HepG2 (cell line): ENCODE data around the gene CEP20. TPM values are rescaled to one million over a fixed set of nuclear protein-coding genes. Genes with fewer than 3 reads are reported as not detected.

Experiments used
- ATF4 ChIP-seq, 2 experiments: fragments of 450-650 bp in 1 of 2; sonication (generic) in 1 of 2; formaldehyde crosslinking; IDR thresholded peaks; 2 replicates each; pipeline versions ENCODE4 v1.5.0 to v1.8.0; 2020 to 2022; ENCODE audit warnings: mild to moderate bottlenecking in 1 of 2, missing genetic modification reagents in 1 of 2
- DMTF1 ChIP-seq: sonication (generic); formaldehyde crosslinking; IDR thresholded peaks from 2 replicates; pipeline ENCODE4 v1.4.0; 2020; ENCODE audit warnings: mild to moderate bottlenecking, missing genetic modification reagents
- EED ChIP-seq: sonication (generic); formaldehyde crosslinking; IDR thresholded peaks from 2 replicates; pipeline ENCODE4 v1.5.0; 2020; ENCODE audit warnings: mild to moderate bottlenecking, missing genetic modification reagents
- HES4 ChIP-seq: sonication (generic); formaldehyde crosslinking; IDR thresholded peaks from 2 replicates; pipeline ENCODE4 v1.9.0; 2021; ENCODE audit warnings: mild to moderate bottlenecking, missing genetic modification reagents, borderline replicate concordance
- KAT7 ChIP-seq: IDR thresholded peaks from 2 replicates; pipeline ENCODE4 v1.6.1; 2018; ENCODE audit warnings: borderline replicate concordance, missing compliant biosample characterization
- KDM5B ChIP-seq: sonication (generic); formaldehyde crosslinking; IDR thresholded peaks from 2 replicates; pipeline ENCODE4 v1.4.0; 2020; ENCODE audit warnings: missing genetic modification reagents, mild to moderate bottlenecking, borderline replicate concordance
- KLF9 ChIP-seq: IDR thresholded peaks from 2 replicates; pipeline ENCODE4 v1.6.1; 2016; ENCODE audit warnings: low read depth
- NCOA1 ChIP-seq: sonication (generic); formaldehyde crosslinking; IDR thresholded peaks from 2 replicates; pipeline ENCODE4 v1.9.0; 2021; ENCODE audit warnings: missing genetic modification reagents
- SUZ12 ChIP-seq: fragments of 150-350 bp; IDR thresholded peaks from 2 replicates; pipeline ENCODE4 v1.6.1; 2014; ENCODE audit warnings: low read depth, low read length
- TCF12 ChIP-seq, 2 experiments: fragments of 450-650 bp in 1 of 2; sonication (generic) in 1 of 2; formaldehyde crosslinking in 1 of 2; IDR thresholded peaks; 2 replicates each; pipeline versions ENCODE4 v1.6.1 to v1.8.0; 2017 to 2022; ENCODE audit warnings: antibody characterized with exemption in 1 of 2, mild to moderate bottlenecking in 1 of 2, missing genetic modification reagents in 1 of 2, moderate library complexity in 1 of 2
- U2AF2 ChIP-seq: fragments of 200-400 bp; formaldehyde crosslinking; IDR thresholded peaks from 2 replicates; pipeline ENCODE4 v1.6.1; 2017; ENCODE audit warnings: low read depth, mild to moderate bottlenecking, low read length
- ZNF143 ChIP-seq: sonication (generic); formaldehyde crosslinking; IDR thresholded peaks from 2 replicates; pipeline ENCODE4 v1.4.0; 2020; ENCODE audit warnings: missing genetic modification reagents
- ZNF558 ChIP-seq: sonication (generic); formaldehyde crosslinking; IDR thresholded peaks from 2 replicates; pipeline ENCODE4 v1.9.0; 2022; ENCODE audit warnings: mild to moderate bottlenecking, missing genetic modification reagents, borderline replicate concordance
- ZNF615 ChIP-seq: sonication (generic); formaldehyde crosslinking; IDR thresholded peaks from 2 replicates; pipeline ENCODE4 v1.5.0; 2020; ENCODE audit warnings: mild to moderate bottlenecking, missing genetic modification reagents, borderline replicate concordance
- ZSCAN22 ChIP-seq: sonication (generic); formaldehyde crosslinking; IDR thresholded peaks from 2 replicates; pipeline ENCODE4 v1.4.0; 2020; ENCODE audit warnings: mild to moderate bottlenecking, missing genetic modification reagents
- polyA plus RNA-seq, 8 experiments: library from polyadenylated mRNA; depleted of rRNA in 3 of 8; stranded (reverse) in 7 of 8; unstranded in 1 of 8; fragments of >200 nt; fragmentation: Illumina TruSeq in 4 of 8; extraction: Trizol in 4 of 8; gene quantifications; 2 replicates each; pipeline versions ENCODE4 v1.2.1 to v1.2.3, GENCODE V29; 2011 to 2016; ENCODE audit warnings: low read depth in 4 of 8, missing spikeins in 1 of 8, mixed read lengths in 1 of 8; ENCODE audit not compliant: insufficient read depth in 1 of 8
- total RNA-seq, 5 experiments: library from RNA; depleted of rRNA; stranded (reverse); fragments of >200 nt; fragmentation: Illumina TruSeq; extraction: Trizol; gene quantifications; 2 replicates each; pipeline ENCODE4 v1.2.3, GENCODE V29; 2016; ENCODE audit warnings: low read depth in 1 of 5
- TF ChIP-seq, protein P1 (sequence below): sonication (generic); formaldehyde crosslinking; IDR thresholded peaks from 2 replicates; pipeline ENCODE4 v1.4.0; 2020; ENCODE audit warnings: missing genetic modification reagents, borderline replicate concordance
- TF ChIP-seq, protein P2 (sequence below): sonication (generic); formaldehyde crosslinking; IDR thresholded peaks from 2 replicates; pipeline ENCODE4 v1.8.0; 2022; ENCODE audit warnings: missing genetic modification reagents, mild to moderate bottlenecking, borderline replicate concordance
- TF ChIP-seq, protein P3 (sequence below): sonication (generic); formaldehyde crosslinking; IDR thresholded peaks from 2 replicates; pipeline ENCODE4 v1.4.0; 2020; ENCODE audit warnings: mild to moderate bottlenecking, missing genetic modification reagents, borderline replicate concordance

Gene CEP20
- total and polyA plus RNA-seq, 2 of the 13 experiments (the other 11 are each of a cell fraction or from before 2014, with no cell fraction given) = 53.0 to 54.1 TPM

DNA sequence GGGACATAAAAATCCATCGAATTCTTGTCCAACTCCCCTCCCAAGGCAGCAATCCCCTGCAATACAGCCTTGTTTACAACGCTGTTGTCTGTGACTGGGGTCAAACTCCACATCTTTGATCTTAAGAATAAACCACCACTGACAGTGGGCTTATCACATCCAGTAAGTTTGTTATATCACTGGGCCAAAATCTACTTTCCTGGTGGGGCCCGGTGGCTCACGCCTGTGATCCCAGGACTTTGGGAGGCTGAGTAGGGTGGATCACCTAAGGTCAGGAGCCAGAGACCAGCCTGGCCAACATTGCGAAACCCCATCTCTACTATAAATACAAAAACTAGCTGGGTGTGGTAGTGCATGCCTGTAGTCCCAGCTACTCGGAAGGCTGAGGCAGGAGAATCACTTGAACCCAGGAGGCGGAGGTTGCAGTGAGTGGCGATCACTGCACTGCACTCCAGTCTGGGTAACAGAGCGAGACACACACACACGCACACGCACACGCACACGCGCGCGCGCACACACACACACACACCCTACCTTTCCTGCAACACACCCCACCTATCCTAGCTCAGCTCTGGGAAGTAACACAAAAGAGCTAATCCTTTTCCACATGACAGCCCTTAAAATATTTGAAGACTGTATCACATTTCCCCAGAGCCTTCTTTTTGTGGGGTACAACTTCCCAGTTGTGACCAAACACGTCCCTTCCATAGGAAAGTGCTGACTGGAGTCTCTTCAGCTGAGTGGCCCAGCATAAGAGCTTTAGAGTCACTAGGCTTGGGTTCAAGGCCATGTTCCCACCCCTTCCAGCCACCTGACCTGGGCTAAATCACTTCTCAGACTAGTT is 40.1 kb upstream of the CEP20 start (continued):
- TF ChIP-seq ZSCAN22 (CRISPR knock-in tag) = no peak
- TF ChIP-seq KAT7 (CRISPR knock-in tag) = 0 out of 2 replicates have a peak, but pooled peaks have one; percentile 82
- no peak for TF ChIP-seq SUZ12
- peak in 1 of 2 experiments; percentile 66; a peak in 1 of 4 replicates for TF ChIP-seq ATF4 (CRISPR knock-in tag; IDR thresholded peaks at IDR 0.05)
- no peak for TF ChIP-seq TCF12 (IDR thresholded peaks at IDR 0.05)
- no peak for TF ChIP-seq TCF12 (CRISPR knock-in tag; IDR thresholded peaks at IDR 0.05)
- no peak for TF ChIP-seq EED (CRISPR knock-in tag)
- no peak for TF ChIP-seq U2AF2
- TF ChIP-seq ZNF615 (CRISPR knock-in tag) = no peak
- TF ChIP-seq, protein P1, sequence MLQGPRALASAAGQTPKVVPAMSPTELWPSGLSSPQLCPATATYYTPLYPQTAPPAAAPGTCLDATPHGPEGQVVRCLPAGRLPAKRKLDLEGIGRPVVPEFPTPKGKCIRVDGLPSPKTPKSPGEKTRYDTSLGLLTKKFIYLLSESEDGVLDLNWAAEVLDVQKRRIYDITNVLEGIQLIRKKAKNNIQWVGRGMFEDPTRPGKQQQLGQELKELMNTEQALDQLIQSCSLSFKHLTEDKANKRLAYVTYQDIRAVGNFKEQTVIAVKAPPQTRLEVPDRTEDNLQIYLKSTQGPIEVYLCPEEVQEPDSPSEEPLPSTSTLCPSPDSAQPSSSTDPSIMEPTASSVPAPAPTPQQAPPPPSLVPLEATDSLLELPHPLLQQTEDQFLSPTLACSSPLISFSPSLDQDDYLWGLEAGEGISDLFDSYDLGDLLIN (CRISPR knock-in tag) = no peak
- TF ChIP-seq KDM5B = peak; percentile 61; the same call in 1 of the 2 replicates
- TF ChIP-seq, protein P2, sequence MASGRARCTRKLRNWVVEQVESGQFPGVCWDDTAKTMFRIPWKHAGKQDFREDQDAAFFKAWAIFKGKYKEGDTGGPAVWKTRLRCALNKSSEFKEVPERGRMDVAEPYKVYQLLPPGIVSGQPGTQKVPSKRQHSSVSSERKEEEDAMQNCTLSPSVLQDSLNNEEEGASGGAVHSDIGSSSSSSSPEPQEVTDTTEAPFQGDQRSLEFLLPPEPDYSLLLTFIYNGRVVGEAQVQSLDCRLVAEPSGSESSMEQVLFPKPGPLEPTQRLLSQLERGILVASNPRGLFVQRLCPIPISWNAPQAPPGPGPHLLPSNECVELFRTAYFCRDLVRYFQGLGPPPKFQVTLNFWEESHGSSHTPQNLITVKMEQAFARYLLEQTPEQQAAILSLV (CRISPR knock-in tag) = peak; percentile 36; the same call in 1 of the 2 replicates
- TF ChIP-seq HES4 (CRISPR knock-in tag) = no peak
- TF ChIP-seq ZNF143 (CRISPR knock-in tag) = no peak
- TF ChIP-seq, protein P3, sequence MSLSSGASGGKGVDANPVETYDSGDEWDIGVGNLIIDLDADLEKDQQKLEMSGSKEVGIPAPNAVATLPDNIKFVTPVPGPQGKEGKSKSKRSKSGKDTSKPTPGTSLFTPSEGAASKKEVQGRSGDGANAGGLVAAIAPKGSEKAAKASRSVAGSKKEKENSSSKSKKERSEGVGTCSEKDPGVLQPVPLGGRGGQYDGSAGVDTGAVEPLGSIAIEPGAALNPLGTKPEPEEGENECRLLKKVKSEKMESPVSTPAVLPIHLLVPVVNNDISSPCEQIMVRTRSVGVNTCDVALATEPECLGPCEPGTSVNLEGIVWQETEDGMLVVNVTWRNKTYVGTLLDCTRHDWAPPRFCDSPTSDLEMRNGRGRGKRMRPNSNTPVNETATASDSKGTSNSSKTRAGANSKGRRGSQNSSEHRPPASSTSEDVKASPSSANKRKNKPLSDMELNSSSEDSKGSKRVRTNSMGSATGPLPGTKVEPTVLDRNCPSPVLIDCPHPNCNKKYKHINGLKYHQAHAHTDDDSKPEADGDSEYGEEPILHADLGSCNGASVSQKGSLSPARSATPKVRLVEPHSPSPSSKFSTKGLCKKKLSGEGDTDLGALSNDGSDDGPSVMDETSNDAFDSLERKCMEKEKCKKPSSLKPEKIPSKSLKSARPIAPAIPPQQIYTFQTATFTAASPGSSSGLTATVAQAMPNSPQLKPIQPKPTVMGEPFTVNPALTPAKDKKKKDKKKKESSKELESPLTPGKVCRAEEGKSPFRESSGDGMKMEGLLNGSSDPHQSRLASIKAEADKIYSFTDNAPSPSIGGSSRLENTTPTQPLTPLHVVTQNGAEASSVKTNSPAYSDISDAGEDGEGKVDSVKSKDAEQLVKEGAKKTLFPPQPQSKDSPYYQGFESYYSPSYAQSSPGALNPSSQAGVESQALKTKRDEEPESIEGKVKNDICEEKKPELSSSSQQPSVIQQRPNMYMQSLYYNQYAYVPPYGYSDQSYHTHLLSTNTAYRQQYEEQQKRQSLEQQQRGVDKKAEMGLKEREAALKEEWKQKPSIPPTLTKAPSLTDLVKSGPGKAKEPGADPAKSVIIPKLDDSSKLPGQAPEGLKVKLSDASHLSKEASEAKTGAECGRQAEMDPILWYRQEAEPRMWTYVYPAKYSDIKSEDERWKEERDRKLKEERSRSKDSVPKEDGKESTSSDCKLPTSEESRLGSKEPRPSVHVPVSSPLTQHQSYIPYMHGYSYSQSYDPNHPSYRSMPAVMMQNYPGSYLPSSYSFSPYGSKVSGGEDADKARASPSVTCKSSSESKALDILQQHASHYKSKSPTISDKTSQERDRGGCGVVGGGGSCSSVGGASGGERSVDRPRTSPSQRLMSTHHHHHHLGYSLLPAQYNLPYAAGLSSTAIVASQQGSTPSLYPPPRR (CRISPR knock-in tag) = no peak
- TF ChIP-seq DMTF1 (CRISPR knock-in tag) = no peak
- TF ChIP-seq NCOA1 = no peak
- no peak for TF ChIP-seq KLF9
- no peak for TF ChIP-seq ZNF558 (CRISPR knock-in tag)
